GM12878 (cell line): Measurements from ENCODE around the gene DNAH17. TPM values are rescaled to one million over a fixed set of nuclear protein-coding genes. Genes with fewer than 3 reads are reported as not detected.

Source experiments
- CBX5 ChIP-seq: sonication (generic); IDR thresholded peaks from 2 replicates; pipeline ENCODE4 v1.6.1; 2016; ENCODE audit warnings: low read depth, moderate library complexity, mild to moderate bottlenecking, inconsistent platforms
- ESRRA ChIP-seq: IDR thresholded peaks from 2 replicates; pipeline ENCODE4 v1.6.1; 2012; ENCODE audit warnings: mild to moderate bottlenecking, low read length, improper control_type of control experiment
- EZH2 ChIP-seq: IDR thresholded peaks from 2 replicates; pipeline ENCODE4 v1.6.1; 2012; ENCODE audit warnings: low read depth, mild to moderate bottlenecking, control low read depth, inconsistent platforms, low read length, borderline replicate concordance; ENCODE audit not compliant: control insufficient read depth
- FOS ChIP-seq: IDR thresholded peaks from 3 replicates; pipeline ENCODE4 v1.6.1; 2011; ENCODE audit warnings: borderline replicate concordance; ENCODE audit not compliant: insufficient read length; ENCODE audit errors: extremely low read depth
- KDM1A ChIP-seq: fragments of 200-600 bp; sonication (generic); IDR thresholded peaks from 2 replicates; pipeline ENCODE4 v1.6.1; 2016; ENCODE audit warnings: borderline replicate concordance
- KLF5 ChIP-seq: fragments of 450-650 bp; IDR thresholded peaks from 2 replicates; pipeline ENCODE4 v1.6.1; 2014; ENCODE audit warnings: mild to moderate bottlenecking; ENCODE audit not compliant: partially characterized antibody
- LARP7 ChIP-seq: fragments of 450-650 bp; IDR thresholded peaks from 2 replicates; pipeline ENCODE4 v1.6.1; 2017; ENCODE audit warnings: mild to moderate bottlenecking
- MEF2A ChIP-seq: IDR thresholded peaks from 2 replicates; pipeline ENCODE4 v1.6.1; 2011; ENCODE audit warnings: low read depth, mild to moderate bottlenecking, low read length, moderate library complexity; ENCODE audit not compliant: insufficient read depth
- MTA3 ChIP-seq: IDR thresholded peaks from 2 replicates; pipeline ENCODE4 v1.6.1; 2012; ENCODE audit warnings: low read length, inconsistent platforms, borderline replicate concordance
- NR2F1 ChIP-seq: fragments of 450-650 bp; conservative IDR thresholded peaks from 2 replicates; pipeline ENCODE4 v1.6.1; 2017; ENCODE audit warnings: mild to moderate bottlenecking
- PML ChIP-seq: IDR thresholded peaks from 2 replicates; pipeline ENCODE4 v1.6.1; 2012; ENCODE audit warnings: low read length, inconsistent platforms
- REST ChIP-seq: IDR thresholded peaks from 2 replicates; pipeline ENCODE4 v1.6.1; 2012; ENCODE audit warnings: mild to moderate bottlenecking, low read depth, low read length
- SREBF1 ChIP-seq: IDR thresholded peaks from 2 replicates; pipeline ENCODE4 v1.6.1; 2012; ENCODE audit warnings: mild to moderate bottlenecking, low read length
- TAF1 ChIP-seq: IDR thresholded peaks from 2 replicates; pipeline ENCODE4 v1.6.1; 2011; ENCODE audit warnings: mild to moderate bottlenecking, low read depth, low read length, borderline replicate concordance
- polyA plus RNA-seq, 11 experiments: library from polyadenylated mRNA; depleted of rRNA in 4 of 11; unstranded in 6 of 11; stranded (reverse) in 5 of 11; fragments of >200 nt; fragmentation: Nextera tagmentation in 4 of 11; fragmentation: Illumina TruSeq in 1 of 11; extraction: Ambion mirVana in 4 of 11; extraction: Trizol in 1 of 11; gene quantifications; 1 replicate in 1 of 11; 2 replicates in 10 of 11; pipeline versions ENCODE4 v1.2.1 to v1.2.3, GENCODE V29; 2011 to 2016; ENCODE audit warnings: inconsistent platforms in 2 of 11, missing spikeins in 2 of 11, low read depth in 1 of 11
- total RNA-seq, 4 experiments: library from RNA; depleted of rRNA in 3 of 4; stranded (reverse); fragments of >200 nt in 3 of 4; fragmentation: Illumina TruSeq in 1 of 4; extraction: Trizol in 1 of 4; gene quantifications; 2 replicates each; pipeline versions ENCODE4 v1.2.1 to v1.2.3, GENCODE V29; 2013 to 2021

DNAH17 gene
- total and polyA plus RNA-seq, 10 of the 15 experiments (the other 5 are each of a cell fraction or from before 2014, with no cell fraction given), result 0.16 to 2.9 (median 0.56) TPM

- peak; percentile 84 for TF ChIP-seq REST
- no peak for TF ChIP-seq ESRRA
- TF ChIP-seq NR2F1, result 0 out of 2 replicates have a peak, but pooled peaks have one; percentile 17
- TF ChIP-seq TAF1, result no peak
- no peak for TF ChIP-seq PML
- no peak for TF ChIP-seq SREBF1
- TF ChIP-seq MEF2A, result no peak
- no peak for TF ChIP-seq FOS
- no peak for TF ChIP-seq CBX5
- TF ChIP-seq EZH2, result no peak
- TF ChIP-seq MTA3, result no peak
- no peak for TF ChIP-seq LARP7
- no peak for TF ChIP-seq KLF5
- TF ChIP-seq KDM1A, result no peak
Observed at GRCh38 chr17:78381601-78382232, 195.5 kb downstream of the DNAH17 start (continued).
